DOHH2 (cell line): Measurements from ENCODE around the gene BCAR1.

ENCODE experiments used
- EZH2phosphoT487 ChIP-seq: fragments of 200-600 bp; sonication (generic); IDR thresholded peaks from 2 replicates; pipeline ENCODE4 v1.6.1; 2017; ENCODE audit warnings: borderline replicate concordance, mild to moderate bottlenecking, antibody characterized with exemption, low read length, moderate library complexity, mixed read lengths
- TF ChIP-seq, protein P1 (sequence below): fragments of 200-600 bp; sonication (generic); IDR thresholded peaks from one replicate; pipeline ENCODE4 v1.5.1; 2014; ENCODE audit warnings: antibody characterized with exemption, mild to moderate bottlenecking, low read depth, low read length; ENCODE audit not compliant: poor library complexity, severe bottlenecking

GRCh38 chr16:75246504-75247205, 4.8 kb downstream of the BCAR1 start:
- TF ChIP-seq, protein P1, sequence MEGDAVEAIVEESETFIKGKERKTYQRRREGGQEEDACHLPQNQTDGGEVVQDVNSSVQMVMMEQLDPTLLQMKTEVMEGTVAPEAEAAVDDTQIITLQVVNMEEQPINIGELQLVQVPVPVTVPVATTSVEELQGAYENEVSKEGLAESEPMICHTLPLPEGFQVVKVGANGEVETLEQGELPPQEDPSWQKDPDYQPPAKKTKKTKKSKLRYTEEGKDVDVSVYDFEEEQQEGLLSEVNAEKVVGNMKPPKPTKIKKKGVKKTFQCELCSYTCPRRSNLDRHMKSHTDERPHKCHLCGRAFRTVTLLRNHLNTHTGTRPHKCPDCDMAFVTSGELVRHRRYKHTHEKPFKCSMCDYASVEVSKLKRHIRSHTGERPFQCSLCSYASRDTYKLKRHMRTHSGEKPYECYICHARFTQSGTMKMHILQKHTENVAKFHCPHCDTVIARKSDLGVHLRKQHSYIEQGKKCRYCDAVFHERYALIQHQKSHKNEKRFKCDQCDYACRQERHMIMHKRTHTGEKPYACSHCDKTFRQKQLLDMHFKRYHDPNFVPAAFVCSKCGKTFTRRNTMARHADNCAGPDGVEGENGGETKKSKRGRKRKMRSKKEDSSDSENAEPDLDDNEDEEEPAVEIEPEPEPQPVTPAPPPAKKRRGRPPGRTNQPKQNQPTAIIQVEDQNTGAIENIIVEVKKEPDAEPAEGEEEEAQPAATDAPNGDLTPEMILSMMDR: no peak
- no peak for TF ChIP-seq EZH2phosphoT487
